Neural cell (in vitro differentiated cells): ENCODE measurements around the gene RPP14. TPM values are rescaled to one million over a fixed set of nuclear protein-coding genes. Genes with fewer than 3 reads are reported as not detected.

Source experiments
- H2AFZ ChIP-seq: fragments of 200-600, 300-800 bp; sonication (generic), shearing (Covaris generic); 2 replicates; pipeline ENCODE4 v1.6.0; 2014; ENCODE audit warnings: low read depth, mild to moderate bottlenecking, antibody characterized with exemption, low read length, moderate library complexity
- H3F3A ChIP-seq: fragments of 200-600 bp; shearing (Covaris generic); 2 replicates; pipeline ENCODE4 v1.6.1; 2016; ENCODE audit warnings: mild to moderate bottlenecking, moderate library complexity, mixed read lengths, antibody characterized with exemption, low read length; ENCODE audit not compliant: insufficient read depth, poor library complexity, severe bottlenecking
- H3K27ac ChIP-seq: fragments of 200-600, 300-800 bp; sonication (generic), shearing (Covaris generic); 2 replicates; pipeline ENCODE4 v1.5.1; 2014; ENCODE audit warnings: mild to moderate bottlenecking, low read length, moderate library complexity
- H3K27me3 ChIP-seq: fragments of 300-800, 200-600 bp; sonication (generic), shearing (Covaris generic); 2 replicates; pipeline ENCODE4 v1.6.0; 2014; ENCODE audit warnings: mild to moderate bottlenecking, low read depth, low read length, moderate library complexity; ENCODE audit not compliant: insufficient read depth
- H3K36me3 ChIP-seq: fragments of 300-800, 200-600 bp; sonication (generic), shearing (Covaris generic); 2 replicates; pipeline ENCODE4 v1.5.1; 2014; ENCODE audit warnings: mild to moderate bottlenecking, antibody characterized with exemption, low read length, moderate library complexity; ENCODE audit not compliant: insufficient read depth
- H3K4me2 ChIP-seq: fragments of 300-800, 200-600 bp; sonication (generic), shearing (Covaris generic); 2 replicates; pipeline ENCODE4 v1.6.0; 2014; ENCODE audit warnings: mild to moderate bottlenecking, low read length
- H3K4me3 ChIP-seq: fragments of 300-800, 200-600 bp; sonication (generic), shearing (Covaris generic); 2 replicates; pipeline ENCODE4 v1.5.1; 2014; ENCODE audit warnings: mild to moderate bottlenecking, low read length, moderate library complexity
- H3K79me2 ChIP-seq: fragments of 200-600 bp; shearing (Covaris generic); replicated peaks from 2 replicates; pipeline ENCODE4 v1.6.0; 2014; ENCODE audit warnings: mild to moderate bottlenecking, low read length, moderate library complexity; ENCODE audit not compliant: insufficient read depth
- H3K9ac ChIP-seq: fragments of 300-800, 200-600 bp; sonication (generic), shearing (Covaris generic); 2 replicates; pipeline ENCODE4 v1.6.1; 2016; ENCODE audit warnings: mild to moderate bottlenecking, low read length, mixed read lengths
- H3K9me2 ChIP-seq: fragments of 200-600 bp; shearing (Covaris generic); 2 replicates; pipeline ENCODE4 v1.6.1; 2016; ENCODE audit warnings: mild to moderate bottlenecking, low read length, mixed read lengths; ENCODE audit not compliant: insufficient read depth
- H3K9me3 ChIP-seq: fragments of 200-600, 300-800 bp; sonication (generic), shearing (Covaris generic); 2 replicates; pipeline ENCODE4 v1.6.1; 2016; ENCODE audit warnings: mild to moderate bottlenecking, mixed run types, low read length, moderate library complexity, mixed read lengths
- H4K20me1 ChIP-seq: fragments of 200-600 bp; shearing (Covaris generic); 2 replicates; pipeline ENCODE4 v1.6.1; 2016; ENCODE audit warnings: mild to moderate bottlenecking, mixed run types; ENCODE audit not compliant: insufficient read depth
- CTCF ChIP-seq: fragments of 450-650 bp; IDR thresholded peaks from 2 replicates; pipeline ENCODE4 v1.5.1; 2014; ENCODE audit warnings: antibody characterized with exemption, mild to moderate bottlenecking, moderate library complexity; ENCODE audit not compliant: poor library complexity, severe bottlenecking
- EP300 ChIP-seq: fragments of 450-650 bp; conservative IDR thresholded peaks from 2 replicates; pipeline ENCODE4 v1.6.1; 2014; ENCODE audit warnings: antibody characterized with exemption, mild to moderate bottlenecking, moderate library complexity; ENCODE audit not compliant: poor library complexity, severe bottlenecking
- EZH2 ChIP-seq: fragments of 200-600, 300-800 bp; shearing (Covaris generic), sonication (generic); IDR thresholded peaks from 2 replicates; pipeline ENCODE4 v1.6.1; 2014; ENCODE audit warnings: antibody characterized with exemption, low read length, borderline replicate concordance, mild to moderate bottlenecking; ENCODE audit not compliant: insufficient read depth, poor library complexity, severe bottlenecking
- MXI1 ChIP-seq: fragments of 450-650 bp; conservative IDR thresholded peaks from 2 replicates; pipeline ENCODE4 v1.6.1; 2014; ENCODE audit warnings: antibody characterized with exemption, mild to moderate bottlenecking; ENCODE audit not compliant: poor library complexity, severe bottlenecking
- POLR2AphosphoS5 ChIP-seq: IDR thresholded peaks from 2 replicates; pipeline ENCODE4 v1.6.1; 2012
- RAD21 ChIP-seq: fragments of 450-650 bp; conservative IDR thresholded peaks from 2 replicates; pipeline ENCODE4 v1.6.1; 2014; ENCODE audit warnings: antibody characterized with exemption, mild to moderate bottlenecking, moderate library complexity
- REST ChIP-seq: IDR thresholded peaks from 2 replicates; pipeline ENCODE4 v1.6.1; 2012; ENCODE audit warnings: borderline replicate concordance
- SMC3 ChIP-seq: fragments of 450-650 bp; conservative IDR thresholded peaks from 2 replicates; pipeline ENCODE4 v1.6.1; 2014; ENCODE audit warnings: antibody characterized with exemption, mild to moderate bottlenecking, moderate library complexity; ENCODE audit not compliant: poor library complexity
- TAF1 ChIP-seq: IDR thresholded peaks from 2 replicates; pipeline ENCODE4 v1.6.1; 2012; ENCODE audit warnings: low read depth
- polyA plus RNA-seq: library from polyadenylated mRNA; depleted of rRNA; stranded (reverse); fragments of >200 nt; gene quantifications from 2 replicates; pipeline ENCODE4 v1.2.3, GENCODE V29; 2014

RPP14 gene
- polyA plus RNA-seq, 1 donor from 2014 or later, result 13.0 TPM

GRCh38 chr3:58329922-58330413 lies 23.9 kb downstream of the RPP14 start:
- no peak overlapping the region for H3K27ac ChIP-seq
- H4K20me1 ChIP-seq, result no peaks in the 10 kb centered on the region
- no peaks in the 10 kb centered on the region for H3K9me3 ChIP-seq
- H3K36me3 ChIP-seq, result no peaks in the 10 kb centered on the region
- TF ChIP-seq SMC3 (no peak), CTCF (no peak), EZH2 (no peak), POLR2AphosphoS5 (no peak), MXI1 (no peak), RAD21 (no peak), EP300 (no peak), REST (no peak)
- no peaks in the 10 kb centered on the region for H3F3A ChIP-seq
- H3K4me3 ChIP-seq, result no peak overlapping the region
- H2AFZ ChIP-seq, result no peak overlapping the region
- no peak overlapping the region for H3K9ac ChIP-seq
- H3K27me3 ChIP-seq, result no peaks in the 10 kb centered on the region
- H3K9me2 ChIP-seq, result no peaks in the 10 kb centered on the region
- peaks cover 5% of the 10 kb centered on the region for H3K79me2 ChIP-seq
- no peak overlapping the region for H3K4me2 ChIP-seq

- Histone ChIP-seq H3K9me3 (no peaks in the 10 kb centered on the region), H3F3A (no peaks in the 10 kb centered on the region), H3K4me3 (no peak overlapping the region), H3K27me3 (no peaks in the 10 kb centered on the region), H3K36me3 (no peaks in the 10 kb centered on the region), H3K27ac (no peak overlapping the region), H3K9ac (no peak overlapping the region), H3K9me2 (no peaks in the 10 kb centered on the region), H4K20me1 (no peaks in the 10 kb centered on the region), H2AFZ (no peak overlapping the region), H3K4me2 (no peak overlapping the region), H3K79me2 (peaks cover 5% of the 10 kb centered on the region)
- TF ChIP-seq MXI1 (no peak), EP300 (no peak), POLR2AphosphoS5 (no peak), SMC3 (no peak), TAF1 (no peak), EZH2 (no peak), REST (no peak), CTCF (no peak), RAD21 (no peak)
Observed at GRCh38 chr3:58331593-58332152, 25.6 kb downstream of the RPP14 start.
